ENCODE results near the gene TXNDC9.

TXNDC9 gene, protein sequence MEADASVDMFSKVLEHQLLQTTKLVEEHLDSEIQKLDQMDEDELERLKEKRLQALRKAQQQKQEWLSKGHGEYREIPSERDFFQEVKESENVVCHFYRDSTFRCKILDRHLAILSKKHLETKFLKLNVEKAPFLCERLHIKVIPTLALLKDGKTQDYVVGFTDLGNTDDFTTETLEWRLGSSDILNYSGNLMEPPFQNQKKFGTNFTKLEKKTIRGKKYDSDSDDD

DNA sequence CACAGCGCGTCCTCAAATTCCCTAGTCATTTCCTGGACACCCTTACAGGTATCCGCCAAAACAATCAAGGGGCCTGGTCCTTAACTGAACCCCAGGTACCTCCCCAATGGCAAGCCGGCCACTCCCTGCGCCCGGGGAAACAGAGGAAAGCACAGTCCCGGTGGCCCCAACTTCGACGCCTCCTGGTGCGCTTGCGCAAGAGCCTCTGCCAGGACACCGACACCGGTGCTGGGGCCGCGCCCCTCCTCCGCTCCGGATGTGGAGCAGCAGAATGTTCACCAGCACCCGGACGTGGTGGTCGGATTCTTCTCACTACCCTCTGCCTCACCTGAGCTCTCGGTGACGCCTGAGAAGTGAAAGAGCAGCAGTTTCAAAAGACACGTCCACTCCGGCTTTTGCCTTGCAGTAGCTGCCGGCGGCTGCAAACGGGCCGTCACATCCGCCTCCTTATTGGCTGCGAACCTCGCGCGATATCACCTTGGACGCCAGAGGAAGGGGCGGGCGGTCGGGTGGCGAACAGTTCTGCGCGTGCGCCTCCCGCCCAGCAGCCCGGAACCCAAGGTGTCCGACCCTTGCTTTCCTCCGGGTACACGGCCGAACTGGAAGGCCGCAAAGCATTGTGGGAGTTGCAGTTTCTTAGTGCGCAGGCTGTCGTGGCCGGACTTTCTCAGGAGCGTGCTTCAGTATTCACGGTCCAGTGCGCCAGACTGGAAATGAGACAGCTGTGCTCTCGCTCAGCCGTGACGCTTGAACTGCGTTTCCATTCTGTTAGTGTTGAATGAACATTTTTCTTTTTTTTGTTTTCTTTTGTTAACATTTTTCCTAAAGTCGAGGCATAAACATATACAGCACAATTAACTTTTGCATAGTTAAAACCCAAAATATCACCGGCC is at the start of gene TXNDC9:
Gene TXNDC9 (minus strand): TSS at position 423 of the 893 bp plus-strand sequence. CDS start 3,123 bp downstream, outside the sequence.
- TF ChIP-seq CTCF (IDR thresholded peaks at IDR 0.05; ENCODE audit: control insufficient read depth, insufficient read depth, low read depth, low read length, missing control alignments), result no peak
- peak within 1 kb of the TSS; percentile 99 for H3K4me3 ChIP-seq (ENCODE audit: control insufficient read depth, low read depth, low read length)
- peak; percentile 98 for DNase-seq (ENCODE audit: low read depth)

DNA sequence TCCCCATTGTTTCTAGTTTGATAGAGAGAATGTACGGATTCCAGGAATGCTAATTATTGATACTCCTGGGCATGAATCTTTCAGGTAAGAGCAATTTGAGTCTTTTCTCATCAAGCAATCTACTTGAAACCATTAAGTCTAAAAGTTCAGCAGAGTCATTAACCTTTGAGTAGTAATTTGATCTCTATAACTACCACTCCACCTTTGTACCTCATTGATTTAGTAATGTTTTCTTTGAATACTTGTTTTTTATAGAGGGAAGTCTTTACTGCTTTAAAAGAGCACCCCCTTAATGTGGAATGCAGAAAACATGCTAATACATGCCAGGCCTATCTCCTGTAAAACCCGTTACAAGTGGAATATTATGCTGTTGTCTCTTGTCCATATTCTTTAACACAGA is 46.0 kb upstream of the TXNDC9 start:
- TF ChIP-seq CTCF (IDR thresholded peaks at IDR 0.05; ENCODE audit: control insufficient read depth, insufficient read depth, low read depth, low read length, missing control alignments), result no peak
- no peak overlapping the region for H3K4me3 ChIP-seq (ENCODE audit: control insufficient read depth, low read depth, low read length)
- no peak for DNase-seq (ENCODE audit: low read depth)

DNA sequence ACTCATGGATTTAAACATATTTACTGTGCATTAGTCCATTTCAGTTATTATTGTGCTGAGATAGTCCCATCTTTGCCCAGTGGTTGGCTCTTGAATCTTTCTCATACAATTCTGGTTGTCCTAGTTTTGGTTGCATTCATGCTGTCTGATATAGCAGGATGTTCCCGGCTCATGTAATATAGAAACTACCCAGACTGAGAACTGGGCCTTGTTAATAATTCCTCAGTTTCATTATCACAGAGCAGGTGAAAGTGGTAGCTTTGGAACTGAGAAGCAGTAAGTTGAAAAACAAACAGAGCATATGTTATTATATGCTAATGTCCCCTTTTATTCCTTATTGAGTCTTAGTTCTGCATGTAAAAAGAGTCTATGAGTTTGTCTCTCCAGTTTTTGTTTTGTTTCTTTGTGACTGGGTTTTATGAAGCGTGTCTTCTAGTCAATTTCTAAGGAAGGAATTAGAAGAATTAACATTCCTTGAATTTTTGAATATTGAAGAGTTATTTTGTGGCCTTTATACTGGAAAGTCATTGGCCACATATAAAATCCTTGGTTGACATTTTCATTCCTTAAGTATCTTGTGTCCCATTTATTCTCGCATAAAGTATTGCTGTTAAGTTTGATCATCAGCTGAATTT is 44.4 kb upstream of the TXNDC9 start:
- TF ChIP-seq CTCF (IDR thresholded peaks at IDR 0.05; ENCODE audit: control insufficient read depth, insufficient read depth, low read depth, low read length, missing control alignments), result no peak
- DNase-seq (ENCODE audit: low read depth), result no peak
- no peak overlapping the region for H3K4me3 ChIP-seq (ENCODE audit: control insufficient read depth, low read depth, low read length)

- no peak for TF ChIP-seq CTCF (IDR thresholded peaks at IDR 0.05; ENCODE audit: control insufficient read depth, insufficient read depth, low read depth, low read length, missing control alignments)
- no peak for DNase-seq (ENCODE audit: low read depth)
- H3K4me3 ChIP-seq (ENCODE audit: control insufficient read depth, low read depth, low read length), result no peak overlapping the region
Observed at GRCh38 chr2:99377879-99378278, 41.7 kb upstream of the TXNDC9 start.

DNA sequence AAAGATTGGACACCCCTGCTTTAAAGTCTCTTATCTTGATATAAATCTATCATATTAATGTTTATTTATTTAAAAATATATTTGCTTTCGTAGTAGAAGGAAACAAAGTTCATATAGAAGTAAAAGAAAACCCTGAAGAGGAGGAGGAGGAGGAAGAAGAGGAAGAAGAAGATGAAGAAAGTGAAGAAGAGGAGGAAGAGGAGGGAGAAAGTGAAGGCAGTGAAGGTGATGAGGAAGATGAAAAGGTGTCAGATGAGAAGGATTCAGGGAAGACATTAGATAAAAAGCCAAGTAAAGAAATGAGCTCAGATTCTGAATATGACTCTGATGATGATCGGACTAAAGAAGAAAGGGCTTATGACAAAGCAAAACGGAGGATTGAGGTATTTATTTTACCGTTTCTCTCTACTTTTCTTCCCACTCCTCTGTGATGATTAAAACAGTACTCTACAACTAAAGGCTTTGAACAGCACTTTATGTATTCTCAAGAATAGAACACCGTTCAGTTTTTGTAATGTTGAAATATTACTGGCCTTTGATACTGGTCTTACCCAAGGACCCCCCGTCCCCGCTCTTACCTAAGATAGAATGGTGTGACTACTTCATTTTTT is 40.2 kb upstream of the TXNDC9 start:
- no peak overlapping the region for H3K4me3 ChIP-seq (ENCODE audit: control insufficient read depth, low read depth, low read length)
- TF ChIP-seq CTCF (IDR thresholded peaks at IDR 0.05; ENCODE audit: control insufficient read depth, insufficient read depth, low read depth, low read length, missing control alignments), result no peak
- no peak for DNase-seq (ENCODE audit: low read depth)

GRCh38 chr2:99374747-99375146 is 38.6 kb upstream of the TXNDC9 start:
- DNase-seq (ENCODE audit: low read depth), result no peak
- no peak overlapping the region for H3K4me3 ChIP-seq (ENCODE audit: control insufficient read depth, low read depth, low read length)
- no peak for TF ChIP-seq CTCF (IDR thresholded peaks at IDR 0.05; ENCODE audit: control insufficient read depth, insufficient read depth, low read depth, low read length, missing control alignments)

All from AG09309 (cell line).